SK-N-SH treated with all-trans-retinoic acid at 6 μM for 48 hours (cell line): ENCODE results near the gene TNIP3.

Source experiments
- ZNF565 ChIP-seq: fragments of 450-650 bp; formaldehyde crosslinking; conservative IDR thresholded peaks from 2 replicates; pipeline ENCODE4 v1.5.0; 2020; ENCODE audit warnings: low read depth, mild to moderate bottlenecking, moderate library complexity
- ZNF8 ChIP-seq: fragments of 450-650 bp; formaldehyde crosslinking; IDR thresholded peaks from 2 replicates; pipeline ENCODE4 v1.5.0; 2020; ENCODE audit warnings: mild to moderate bottlenecking, moderate library complexity
- TF ChIP-seq, protein P1 (sequence below): fragments of 250-450 bp; sonication (Bioruptor Pico); IDR thresholded peaks from 2 replicates; pipeline ENCODE4 v1.8.0; 2020; ENCODE audit warnings: mild to moderate bottlenecking, moderate library complexity, borderline replicate concordance

GRCh38 chr4:121155893-121156292 is 8.2 kb downstream of the TNIP3 start:
- TF ChIP-seq ZNF565 (CRISPR knock-in tag) (no peak), ZNF8 (CRISPR knock-in tag) (no peak)
- TF ChIP-seq, protein P1, sequence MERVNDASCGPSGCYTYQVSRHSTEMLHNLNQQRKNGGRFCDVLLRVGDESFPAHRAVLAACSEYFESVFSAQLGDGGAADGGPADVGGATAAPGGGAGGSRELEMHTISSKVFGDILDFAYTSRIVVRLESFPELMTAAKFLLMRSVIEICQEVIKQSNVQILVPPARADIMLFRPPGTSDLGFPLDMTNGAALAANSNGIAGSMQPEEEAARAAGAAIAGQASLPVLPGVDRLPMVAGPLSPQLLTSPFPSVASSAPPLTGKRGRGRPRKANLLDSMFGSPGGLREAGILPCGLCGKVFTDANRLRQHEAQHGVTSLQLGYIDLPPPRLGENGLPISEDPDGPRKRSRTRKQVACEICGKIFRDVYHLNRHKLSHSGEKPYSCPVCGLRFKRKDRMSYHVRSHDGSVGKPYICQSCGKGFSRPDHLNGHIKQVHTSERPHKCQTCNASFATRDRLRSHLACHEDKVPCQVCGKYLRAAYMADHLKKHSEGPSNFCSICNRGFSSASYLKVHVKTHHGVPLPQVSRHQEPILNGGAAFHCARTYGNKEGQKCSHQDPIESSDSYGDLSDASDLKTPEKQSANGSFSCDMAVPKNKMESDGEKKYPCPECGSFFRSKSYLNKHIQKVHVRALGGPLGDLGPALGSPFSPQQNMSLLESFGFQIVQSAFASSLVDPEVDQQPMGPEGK (CRISPR knock-in tag), result no peak
